HK-2 (cell line): ENCODE measurements around the gene ADAMTS6.
"Not testable (repeated sequence)": the region's sequence is repeated elsewhere in the genome, so short reads cannot be mapped to it uniquely, and the experiment has no call there.

ENCODE experiments used
- DNase-seq: peaks from one replicate; pipeline ENCODE4 v3.0.0-alpha.2; 2018; ENCODE audit not compliant: unreplicated experiment

Gene ADAMTS6

GRCh38 chr5:65474130-65474711 is 7.5 kb downstream of the ADAMTS6 start:
- no peak for DNase-seq

GRCh38 chr5:65468633-65469032 is 13.1 kb downstream of the ADAMTS6 start:
- no peak for DNase-seq

GRCh38 chr5:65462139-65462705 is 19.5 kb downstream of the ADAMTS6 start:
- no peak for DNase-seq

GRCh38 chr5:65461490-65461889 is 20.2 kb downstream of the ADAMTS6 start:
- no peak for DNase-seq

- DNase-seq: no peak
These were observed 21.7 kb downstream of the ADAMTS6 start for GRCh38 chr5:65459995-65460394.

GRCh38 chr5:65455064-65455463 is 26.7 kb downstream of the ADAMTS6 start:
- DNase-seq: no peak

- DNase-seq: no peak
These were observed 30.3 kb downstream of the ADAMTS6 start for GRCh38 chr5:65451436-65451835.

- no peak for DNase-seq
These were observed 35.0 kb downstream of the ADAMTS6 start for GRCh38 chr5:65446682-65447081.

GRCh38 chr5:65441800-65442199 is 39.9 kb downstream of the ADAMTS6 start:
- no peak for DNase-seq

- no peak for DNase-seq
These were observed 41.3 kb downstream of the ADAMTS6 start for GRCh38 chr5:65440456-65440855.

GRCh38 chr5:65434122-65434521 is 47.6 kb downstream of the ADAMTS6 start:
- DNase-seq: no peak

GRCh38 chr5:65426656-65427055 is 55.1 kb downstream of the ADAMTS6 start:
- no peak for DNase-seq

GRCh38 chr5:65423623-65424022 is 58.1 kb downstream of the ADAMTS6 start:
- no peak for DNase-seq

- no peak for DNase-seq
These were observed 63.1 kb downstream of the ADAMTS6 start for GRCh38 chr5:65418661-65419060.

GRCh38 chr5:65413822-65414221 is 67.9 kb downstream of the ADAMTS6 start:
- no peak for DNase-seq

- DNase-seq: no peak
These were observed 68.9 kb downstream of the ADAMTS6 start for GRCh38 chr5:65412842-65413241.

- no peak for DNase-seq
These were observed 70.4 kb downstream of the ADAMTS6 start for GRCh38 chr5:65411356-65411755.

- DNase-seq: no peak
These were observed 86.1 kb downstream of the ADAMTS6 start for GRCh38 chr5:65395526-65396155.

GRCh38 chr5:65394087-65394486 is 87.6 kb downstream of the ADAMTS6 start:
- no peak for DNase-seq

GRCh38 chr5:65391591-65391990 is 90.1 kb downstream of the ADAMTS6 start:
- no peak for DNase-seq

- no peak for DNase-seq
These were observed 91.5 kb downstream of the ADAMTS6 start for GRCh38 chr5:65390208-65390607.

GRCh38 chr5:65383859-65384258 is 97.9 kb downstream of the ADAMTS6 start:
- no peak for DNase-seq

GRCh38 chr5:65382582-65382981 is 99.1 kb downstream of the ADAMTS6 start:
- DNase-seq: no peak

GRCh38 chr5:65370505-65370904 is 111.2 kb downstream of the ADAMTS6 start:
- not testable (repeated sequence) for DNase-seq
